Limb (tissue), 2 donors: ENCODE results near the gene MIOS.
"Not testable (repeated sequence)": the region's sequence is repeated elsewhere in the genome, so short reads cannot be mapped to it uniquely, and the experiment has no call there.

Source experiments
- DNase-seq, 2 donors: peaks; one replicate each; pipeline ENCODE4 v3.0.0-alpha.2; 2016; ENCODE audit errors: extremely low spot score in 2 of 2

MIOS gene

GRCh38 chr7:7554649-7555575, 11.8 kb upstream of the MIOS start:
- no peak for DNase-seq

GRCh38 chr7:7556852-7557251, 9.8 kb upstream of the MIOS start:
- DNase-seq: no peak

GRCh38 chr7:7557252-7557651, 9.4 kb upstream of the MIOS start:
- no peak for DNase-seq

- DNase-seq: not testable (repeated sequence)
These were observed 5.1 kb upstream of the MIOS start for GRCh38 chr7:7561591-7561990.

- DNase-seq: no peak
These were observed 3.9 kb upstream of the MIOS start for GRCh38 chr7:7562736-7563135.

- DNase-seq: no peak
These were observed 3.4 kb upstream of the MIOS start for GRCh38 chr7:7563269-7563668.

GRCh38 chr7:7563813-7564212, 2.9 kb upstream of the MIOS start:
- no peak for DNase-seq

- DNase-seq: no peak
These were observed 2.3 kb upstream of the MIOS start for GRCh38 chr7:7564323-7564780.

GRCh38 chr7:7565018-7565680, 1.5 kb upstream of the MIOS start:
- DNase-seq: no peak

GRCh38 chr7:7565746-7566650, 686 bp upstream of the MIOS start:
- no peak for DNase-seq

GRCh38 chr7:7567898-7568531, 1.3 kb downstream of the MIOS start:
- no peak for DNase-seq

GRCh38 chr7:7568553-7568952, 1.9 kb downstream of the MIOS start:
- DNase-seq: no peak

GRCh38 chr7:7569081-7569527, 2.4 kb downstream of the MIOS start:
- DNase-seq: no peak

- DNase-seq: no peak
These were observed 2.9 kb downstream of the MIOS start for GRCh38 chr7:7569615-7570014.

GRCh38 chr7:7570584-7570983, 3.9 kb downstream of the MIOS start:
- DNase-seq: no peak

- no peak for DNase-seq
These were observed 7.0 kb downstream of the MIOS start for GRCh38 chr7:7573701-7574100.

- no peak for DNase-seq
These were observed 9.7 kb downstream of the MIOS start for GRCh38 chr7:7576344-7576743.

GRCh38 chr7:7577888-7578287, 11.2 kb downstream of the MIOS start:
- no peak for DNase-seq

GRCh38 chr7:7579638-7580037, 13.0 kb downstream of the MIOS start:
- DNase-seq: no peak

GRCh38 chr7:7581531-7582179, 15.0 kb downstream of the MIOS start:
- no peak for DNase-seq

- DNase-seq: no peak
These were observed 15.9 kb downstream of the MIOS start for GRCh38 chr7:7582596-7582995.
